ENCODE measurements around the gene BCAS3. TPM values are rescaled to one million over a fixed set of nuclear protein-coding genes. Genes with fewer than 3 reads are reported as not detected.
"Not testable (repeated sequence)": the region's sequence is repeated elsewhere in the genome, so short reads cannot be mapped to it uniquely, and the experiment has no call there.

The BCAS3 gene
- total RNA-seq, 4 donors from 2014 or later = 20.7 to 76.3 (median 39.8) TPM

- Histone ChIP-seq H3K27me3 (no peaks in the 10 kb centered on the region), H3K4me3 (no peak overlapping the region), H3K9me3 (peaks cover 0 to 9% of the 10 kb centered on the region in 2 donors), H3K27ac (no peak overlapping the region), H3K4me1 (no peaks in the 10 kb centered on the region), H3K36me3 (peaks cover 0 to 5% (median 0%) of the 10 kb centered on the region in 4 donors)
- 89 to 91% methylated on average over 1 of the region's 1 CpG for WGBS, 2 donors (ENCODE audit: low coverage in 1 of 2)
- in situ Hi-C loops (cut with MboI; ENCODE audit: low pct_ligation_motif_present in 1 of 4, low pct_unique_long_range_greater_than_20kb in 1 of 4, low sequenced_read_pairs in 3 of 4) (no loop called here), intact Hi-C loops (cut with DNase I; ENCODE audit: low total_unique reads) (no loop called here)
- DNase-seq = no peak
- TF ChIP-seq EP300 (IDR thresholded peaks at IDR 0.05; ENCODE audit: low read depth) (no peak), CTCF (IDR thresholded peaks at IDR 0.05) (no peak), POLR2AphosphoS5 (IDR thresholded peaks at IDR 0.05) (no peak), POLR2A (IDR thresholded peaks at IDR 0.05) (no peak)
These were observed 79.8 kb downstream of the BCAS3 start for GRCh38 chr17:60757437-60757836.

GRCh38 chr17:60759756-60760155, 82.1 kb downstream of the BCAS3 start:
- Histone ChIP-seq H3K9me3 (peaks cover 0 to 9% of the 10 kb centered on the region in 2 donors), H3K27me3 (no peaks in the 10 kb centered on the region), H3K27ac (no peak overlapping the region), H3K4me3 (no peak overlapping the region), H3K36me3 (peaks cover 0 to 5% (median 0%) of the 10 kb centered on the region in 4 donors), H3K4me1 (no peaks in the 10 kb centered on the region)
- intact Hi-C loops (cut with DNase I; ENCODE audit: low total_unique reads) (no loop called here), in situ Hi-C loops (cut with MboI; ENCODE audit: low pct_ligation_motif_present in 1 of 4, low pct_unique_long_range_greater_than_20kb in 1 of 4, low sequenced_read_pairs in 3 of 4) (no loop called here)
- no peak for DNase-seq
- TF ChIP-seq EP300 (IDR thresholded peaks at IDR 0.05; ENCODE audit: low read depth) = no peak
- TF ChIP-seq POLR2AphosphoS5 (IDR thresholded peaks at IDR 0.05) = no peak
- TF ChIP-seq POLR2A (IDR thresholded peaks at IDR 0.05) = no peak
- no peak for TF ChIP-seq CTCF (IDR thresholded peaks at IDR 0.05)

GRCh38 chr17:60761301-60761700, 83.7 kb downstream of the BCAS3 start:
- H3K4me3 ChIP-seq, H3K36me3 ChIP-seq, H3K27ac ChIP-seq: not testable (repeated sequence)

GRCh38 chr17:60766778-60767190, 89.1 kb downstream of the BCAS3 start:
- no peak overlapping the region for H3K27ac ChIP-seq
- H3K4me1 ChIP-seq = no peaks in the 10 kb centered on the region
- intact Hi-C loops (cut with DNase I; ENCODE audit: low total_unique reads) (no loop called here), in situ Hi-C loops (cut with MboI; ENCODE audit: low pct_ligation_motif_present in 1 of 4, low pct_unique_long_range_greater_than_20kb in 1 of 4, low sequenced_read_pairs in 3 of 4) (no loop called here)
- no peaks in the 10 kb centered on the region for H3K27me3 ChIP-seq
- no peak for DNase-seq
- no peak for TF ChIP-seq CTCF (IDR thresholded peaks at IDR 0.05)
- no peak for TF ChIP-seq EP300 (IDR thresholded peaks at IDR 0.05; ENCODE audit: low read depth)
- no peak for TF ChIP-seq POLR2AphosphoS5 (IDR thresholded peaks at IDR 0.05)
- TF ChIP-seq POLR2A (IDR thresholded peaks at IDR 0.05) = no peak
- 86 to 97% methylated on average over 5 to 13 of the region's 13 CpGs for WGBS, 2 donors (ENCODE audit: low coverage in 1 of 2)
- no peaks in the 10 kb centered on the region for H3K36me3 ChIP-seq
- H3K4me3 ChIP-seq = no peak overlapping the region
- no peaks in the 10 kb centered on the region for H3K9me3 ChIP-seq

More at GRCh38 chr17:60761301-60761700, 83.7 kb downstream of the BCAS3 start:
- H3K27me3 ChIP-seq; DNase-seq; intact Hi-C loops (cut with DNase I; ENCODE audit: low total_unique reads); H3K9me3 ChIP-seq; H3K4me1 ChIP-seq; in situ Hi-C loops (cut with MboI; ENCODE audit: low pct_ligation_motif_present in 1 of 4, low pct_unique_long_range_greater_than_20kb in 1 of 4, low sequenced_read_pairs in 3 of 4): not testable (repeated sequence)
- WGBS, 2 donors (ENCODE audit: low coverage in 1 of 2) = 96 to 98% methylated on average over 5 to 6 of the region's 6 CpGs

GRCh38 chr17:60767744-60768308, 90.2 kb downstream of the BCAS3 start:
- in situ Hi-C loops (cut with MboI; ENCODE audit: low pct_ligation_motif_present in 1 of 4, low pct_unique_long_range_greater_than_20kb in 1 of 4, low sequenced_read_pairs in 3 of 4) (no loop called here), intact Hi-C loops (cut with DNase I; ENCODE audit: low total_unique reads) (no loop called here)
- 93 to 94% methylated on average over 4 of the region's 4 CpGs for WGBS, 2 donors (ENCODE audit: low coverage in 1 of 2)
- Histone ChIP-seq H3K4me1 (no peaks in the 10 kb centered on the region), H3K36me3 (no peaks in the 10 kb centered on the region), H3K9me3 (no peaks in the 10 kb centered on the region), H3K4me3 (no peak overlapping the region), H3K27ac (no peak overlapping the region), H3K27me3 (no peaks in the 10 kb centered on the region)
- TF ChIP-seq CTCF (IDR thresholded peaks at IDR 0.05) (no peak), POLR2A (IDR thresholded peaks at IDR 0.05) (no peak), POLR2AphosphoS5 (IDR thresholded peaks at IDR 0.05) (no peak), EP300 (IDR thresholded peaks at IDR 0.05; ENCODE audit: low read depth) (no peak)
- no peak for DNase-seq

Data from transverse colon (tissue), 4 donors.